ENCODE data around the gene ELOA. TPM values are rescaled to one million over a fixed set of nuclear protein-coding genes. Genes with fewer than 3 reads are reported as not detected.

Gene ELOA, protein sequence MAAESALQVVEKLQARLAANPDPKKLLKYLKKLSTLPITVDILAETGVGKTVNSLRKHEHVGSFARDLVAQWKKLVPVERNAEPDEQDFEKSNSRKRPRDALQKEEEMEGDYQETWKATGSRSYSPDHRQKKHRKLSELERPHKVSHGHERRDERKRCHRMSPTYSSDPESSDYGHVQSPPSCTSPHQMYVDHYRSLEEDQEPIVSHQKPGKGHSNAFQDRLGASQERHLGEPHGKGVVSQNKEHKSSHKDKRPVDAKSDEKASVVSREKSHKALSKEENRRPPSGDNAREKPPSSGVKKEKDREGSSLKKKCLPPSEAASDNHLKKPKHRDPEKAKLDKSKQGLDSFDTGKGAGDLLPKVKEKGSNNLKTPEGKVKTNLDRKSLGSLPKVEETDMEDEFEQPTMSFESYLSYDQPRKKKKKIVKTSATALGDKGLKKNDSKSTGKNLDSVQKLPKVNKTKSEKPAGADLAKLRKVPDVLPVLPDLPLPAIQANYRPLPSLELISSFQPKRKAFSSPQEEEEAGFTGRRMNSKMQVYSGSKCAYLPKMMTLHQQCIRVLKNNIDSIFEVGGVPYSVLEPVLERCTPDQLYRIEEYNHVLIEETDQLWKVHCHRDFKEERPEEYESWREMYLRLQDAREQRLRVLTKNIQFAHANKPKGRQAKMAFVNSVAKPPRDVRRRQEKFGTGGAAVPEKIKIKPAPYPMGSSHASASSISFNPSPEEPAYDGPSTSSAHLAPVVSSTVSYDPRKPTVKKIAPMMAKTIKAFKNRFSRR
- total RNA-seq (2021), result 66.3 and 69.8 TPM in 2 replicates
- Bru-seq, nascent RNA, result percentile 82 among the genes with signal in this experiment
- BruChase-seq, experiment 1, labeled RNA remaining after a 2-hour chase, result percentile 94 among the genes with signal in this experiment
- percentile 94 among the genes with signal in this experiment for BruChase-seq, experiment 2, labeled RNA remaining after a 6-hour chase
- long read RNA-seq, full-length matches to known transcripts, result 165 of 195 reads
- long read RNA-seq, partial matches to known transcripts, result 23 of 195 reads
- long read RNA-seq, other reads (novel, unspliced or antisense), result 7 of 195 reads

DNA sequence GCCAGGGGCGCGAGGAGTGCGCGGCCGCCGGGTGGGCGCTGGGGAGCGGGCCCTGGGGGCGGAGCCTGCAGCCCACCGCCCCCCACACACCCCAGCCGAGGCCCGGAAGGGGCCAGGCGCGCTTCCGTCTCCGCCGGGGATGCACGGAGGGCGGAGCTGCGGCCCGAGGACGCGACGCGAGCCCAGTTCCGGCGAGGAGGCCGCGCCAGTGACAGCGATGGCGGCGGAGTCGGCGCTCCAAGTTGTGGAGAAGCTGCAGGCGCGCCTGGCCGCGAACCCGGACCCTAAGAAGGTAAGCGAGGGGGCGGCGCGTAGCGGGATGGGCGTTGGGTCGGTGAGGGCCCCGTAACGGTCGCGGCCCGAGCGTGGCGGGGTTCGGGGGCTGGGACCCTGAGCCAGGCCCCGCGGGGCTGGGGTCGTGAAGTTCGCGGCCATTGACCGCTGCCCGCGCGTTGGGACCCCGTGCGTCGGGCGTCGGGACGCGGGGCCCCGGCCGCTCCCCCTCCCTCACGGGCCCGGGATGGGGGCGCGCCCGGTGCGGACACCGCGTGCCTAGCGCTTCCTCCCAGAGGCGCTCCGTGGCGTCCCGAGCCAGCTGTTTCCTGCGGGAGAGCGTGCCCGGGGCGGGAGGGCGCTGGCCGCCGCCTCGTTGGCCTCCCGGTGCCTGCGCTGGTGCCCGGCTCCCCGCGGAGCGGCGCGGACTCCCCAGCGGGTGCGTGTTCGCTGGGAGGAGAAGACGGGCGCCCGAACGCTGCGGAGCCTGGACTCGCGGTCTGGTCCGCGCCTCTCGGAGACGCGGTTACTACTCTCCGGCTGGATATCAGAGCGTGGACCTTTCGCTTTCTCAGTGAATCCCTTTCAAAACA is at the start of gene ELOA:
Gene ELOA (plus strand): TSS at position 185 of the 866 bp plus-strand sequence. CDS start 33 bp downstream, at position 218.
- ChIA-PET POLR2A (ENCODE audit: low non-redundant PET) (interaction anchor here (1.4 kb wide), 1 partner anchor 13 kb away, joined by 6 read pairs; no protein-coding TSS in a partner anchor), CTCF (interaction anchor here (0.7 kb wide), 1 partner anchor 59 kb away, joined by 4 read pairs; no protein-coding TSS in a partner anchor)
- TF ChIP-seq, protein P1, sequence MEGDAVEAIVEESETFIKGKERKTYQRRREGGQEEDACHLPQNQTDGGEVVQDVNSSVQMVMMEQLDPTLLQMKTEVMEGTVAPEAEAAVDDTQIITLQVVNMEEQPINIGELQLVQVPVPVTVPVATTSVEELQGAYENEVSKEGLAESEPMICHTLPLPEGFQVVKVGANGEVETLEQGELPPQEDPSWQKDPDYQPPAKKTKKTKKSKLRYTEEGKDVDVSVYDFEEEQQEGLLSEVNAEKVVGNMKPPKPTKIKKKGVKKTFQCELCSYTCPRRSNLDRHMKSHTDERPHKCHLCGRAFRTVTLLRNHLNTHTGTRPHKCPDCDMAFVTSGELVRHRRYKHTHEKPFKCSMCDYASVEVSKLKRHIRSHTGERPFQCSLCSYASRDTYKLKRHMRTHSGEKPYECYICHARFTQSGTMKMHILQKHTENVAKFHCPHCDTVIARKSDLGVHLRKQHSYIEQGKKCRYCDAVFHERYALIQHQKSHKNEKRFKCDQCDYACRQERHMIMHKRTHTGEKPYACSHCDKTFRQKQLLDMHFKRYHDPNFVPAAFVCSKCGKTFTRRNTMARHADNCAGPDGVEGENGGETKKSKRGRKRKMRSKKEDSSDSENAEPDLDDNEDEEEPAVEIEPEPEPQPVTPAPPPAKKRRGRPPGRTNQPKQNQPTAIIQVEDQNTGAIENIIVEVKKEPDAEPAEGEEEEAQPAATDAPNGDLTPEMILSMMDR (conservative IDR thresholded peaks at IDR 0.05; ENCODE audit: low read depth, low read length), result no peak
- TF ChIP-seq EZH2 (IDR thresholded peaks at IDR 0.05; ENCODE audit: borderline replicate concordance, low read depth, low read length, poor library complexity, severe bottlenecking), result no peak
- no peaks in the 10 kb centered on the region for H3K27me3 ChIP-seq (replicated peaks; ENCODE audit: insufficient read depth, low read depth, low read length, poor library complexity)
- peak within 1 kb of the TSS; percentile 89 for H3K27ac ChIP-seq (ENCODE audit: low read depth, low read length, poor library complexity, severe bottlenecking)
- BruUV-seq (replicated peaks), result no TSS peak
- peak; percentile 84 for DNase-seq (ENCODE audit: low spot score)
- H3K4me1 ChIP-seq (ENCODE audit: insufficient read depth, low read length, poor library complexity, severe bottlenecking), result peaks cover 12% of the 10 kb centered on the region
- H3K36me3 ChIP-seq (ENCODE audit: insufficient read depth, low read length, poor library complexity, severe bottlenecking), result peaks cover 5% of the 10 kb centered on the region
- intact Hi-C loops (cut with micrococcal nuclease; ENCODE audit: unreplicated experiment), result no loop called here
- H3K9me3 ChIP-seq (ENCODE audit: low read depth, low read length, poor library complexity, severe bottlenecking), result no peaks in the 10 kb centered on the region
- peak within 1 kb of the TSS; percentile 99 for H3K4me3 ChIP-seq (ENCODE audit: low read depth, low read length, poor library complexity, severe bottlenecking)

DNA sequence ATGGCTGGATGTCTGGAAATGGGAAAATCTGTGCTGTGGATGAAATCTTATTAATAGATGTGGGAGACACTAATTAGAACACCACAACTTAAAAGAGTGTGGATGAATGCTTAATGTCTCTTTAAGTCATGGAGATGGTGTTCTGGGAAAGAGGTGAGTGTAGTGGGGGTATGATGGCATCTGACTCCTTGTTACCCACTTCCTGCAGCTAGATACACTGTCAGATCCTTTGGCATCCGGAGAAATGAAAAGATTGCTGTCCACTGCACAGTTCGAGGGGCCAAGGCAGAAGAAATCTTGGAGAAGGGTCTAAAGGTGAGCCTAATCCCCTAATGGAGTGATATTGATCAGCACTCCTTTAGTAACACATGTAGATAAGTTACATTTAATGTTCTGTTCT is 49.7 kb upstream of the ELOA start:
- Histone ChIP-seq H3K27ac (ENCODE audit: low read depth, low read length, poor library complexity, severe bottlenecking) (no peak overlapping the region), H3K9me3 (ENCODE audit: low read depth, low read length, poor library complexity, severe bottlenecking) (no peaks in the 10 kb centered on the region), H3K4me3 (ENCODE audit: low read depth, low read length, poor library complexity, severe bottlenecking) (peak overlapping the region; percentile 92), H3K4me1 (ENCODE audit: insufficient read depth, low read length, poor library complexity, severe bottlenecking) (peaks cover 30% of the 10 kb centered on the region), H3K36me3 (ENCODE audit: insufficient read depth, low read length, poor library complexity, severe bottlenecking) (peaks cover 61% of the 10 kb centered on the region), H3K27me3 (replicated peaks; ENCODE audit: insufficient read depth, low read depth, low read length, poor library complexity) (no peaks in the 10 kb centered on the region)
- intact Hi-C loops (cut with micrococcal nuclease; ENCODE audit: unreplicated experiment), result no loop called here
- no peak for TF ChIP-seq EZH2 (IDR thresholded peaks at IDR 0.05; ENCODE audit: borderline replicate concordance, low read depth, low read length, poor library complexity, severe bottlenecking)
- TF ChIP-seq, protein P1 (conservative IDR thresholded peaks at IDR 0.05; ENCODE audit: low read depth, low read length), result no peak
- no peak for DNase-seq (ENCODE audit: low spot score)
- no TSS peak for BruUV-seq (replicated peaks)
- POLR2A ChIA-PET (ENCODE audit: low non-redundant PET), result no interaction called here
- CTCF ChIA-PET, result no interaction called here

Data from A673 (cell line).